Loucy (cell line): Measurements from ENCODE around the gene IFTAP.

Source experiments
- EZH2phosphoT487 ChIP-seq: fragments of 200-600 bp; IDR thresholded peaks from 2 replicates; pipeline ENCODE4 v1.6.1; 2018; ENCODE audit warnings: antibody characterized with exemption, mild to moderate bottlenecking, moderate library complexity, borderline replicate concordance
- TF ChIP-seq, protein P1 (sequence below): fragments of 200-600 bp; sonication (generic); conservative IDR thresholded peaks from 2 replicates; pipeline ENCODE4 v1.5.1; 2014; ENCODE audit warnings: mild to moderate bottlenecking, antibody characterized with exemption, low read length

DNA sequence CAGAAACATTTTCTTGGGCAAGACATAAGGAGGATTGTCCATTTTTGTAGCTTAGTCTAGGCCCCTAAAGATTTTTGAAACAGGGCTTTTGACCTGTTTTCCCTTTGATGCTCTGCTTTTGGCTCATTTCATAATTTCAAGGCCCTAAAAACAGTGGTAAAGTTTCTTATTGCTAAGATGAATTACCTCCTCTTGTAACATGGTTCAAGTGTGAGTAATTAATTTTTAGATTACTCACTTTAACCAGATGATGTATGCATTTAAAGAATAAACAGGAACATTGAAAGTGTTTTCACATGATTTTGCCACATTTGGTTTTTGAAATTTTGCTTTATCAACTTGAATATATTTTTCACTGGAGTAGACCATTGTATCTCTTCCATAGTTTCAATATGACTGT is 2.6 kb downstream of the IFTAP start:
- TF ChIP-seq, protein P1, sequence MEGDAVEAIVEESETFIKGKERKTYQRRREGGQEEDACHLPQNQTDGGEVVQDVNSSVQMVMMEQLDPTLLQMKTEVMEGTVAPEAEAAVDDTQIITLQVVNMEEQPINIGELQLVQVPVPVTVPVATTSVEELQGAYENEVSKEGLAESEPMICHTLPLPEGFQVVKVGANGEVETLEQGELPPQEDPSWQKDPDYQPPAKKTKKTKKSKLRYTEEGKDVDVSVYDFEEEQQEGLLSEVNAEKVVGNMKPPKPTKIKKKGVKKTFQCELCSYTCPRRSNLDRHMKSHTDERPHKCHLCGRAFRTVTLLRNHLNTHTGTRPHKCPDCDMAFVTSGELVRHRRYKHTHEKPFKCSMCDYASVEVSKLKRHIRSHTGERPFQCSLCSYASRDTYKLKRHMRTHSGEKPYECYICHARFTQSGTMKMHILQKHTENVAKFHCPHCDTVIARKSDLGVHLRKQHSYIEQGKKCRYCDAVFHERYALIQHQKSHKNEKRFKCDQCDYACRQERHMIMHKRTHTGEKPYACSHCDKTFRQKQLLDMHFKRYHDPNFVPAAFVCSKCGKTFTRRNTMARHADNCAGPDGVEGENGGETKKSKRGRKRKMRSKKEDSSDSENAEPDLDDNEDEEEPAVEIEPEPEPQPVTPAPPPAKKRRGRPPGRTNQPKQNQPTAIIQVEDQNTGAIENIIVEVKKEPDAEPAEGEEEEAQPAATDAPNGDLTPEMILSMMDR: no peak
- no peak for TF ChIP-seq EZH2phosphoT487
